NK-92 (cell line): ENCODE measurements around the gene MRPL21.
"Not testable (repeated sequence)": the region's sequence is repeated elsewhere in the genome, so short reads cannot be mapped to it uniquely, and the experiment has no call there.

Experiments used
- DNase-seq: peaks from one replicate; lab custom pipeline; 2025; ENCODE audit not compliant: unreplicated experiment; lab: John Stamatoyannopoulos, UW

The MRPL21 gene

DNA sequence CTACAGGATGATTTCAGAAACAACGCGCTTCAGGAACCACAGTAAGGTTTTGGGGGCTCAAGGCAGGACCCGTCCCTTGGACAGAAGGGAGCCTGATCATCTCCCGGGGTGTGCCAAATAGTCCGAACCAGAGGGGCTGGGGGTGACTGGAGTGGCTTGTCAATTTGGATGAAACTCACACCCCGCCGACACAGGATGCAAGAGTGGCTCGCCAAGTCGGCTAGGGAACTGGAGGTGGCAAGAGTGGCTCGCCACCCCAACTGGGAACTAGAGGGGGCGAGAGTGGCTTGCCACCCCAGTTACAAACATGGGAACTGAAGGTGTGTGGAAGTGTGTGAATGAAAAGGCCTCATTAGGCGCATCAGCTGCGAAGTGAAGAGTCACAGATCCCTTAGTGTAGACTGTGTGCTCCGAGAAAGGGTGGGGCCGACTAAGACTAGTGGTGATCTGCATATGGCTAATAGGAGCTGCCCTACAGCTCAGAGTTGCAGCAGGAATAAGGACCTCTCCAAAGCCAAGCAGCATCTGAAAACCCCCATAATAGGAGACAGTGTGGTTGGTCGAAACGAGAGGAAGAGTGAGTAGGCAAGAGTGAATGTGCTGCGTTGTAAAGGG, 35.3 kb downstream of the MRPL21 start:
- no peak for DNase-seq

DNA sequence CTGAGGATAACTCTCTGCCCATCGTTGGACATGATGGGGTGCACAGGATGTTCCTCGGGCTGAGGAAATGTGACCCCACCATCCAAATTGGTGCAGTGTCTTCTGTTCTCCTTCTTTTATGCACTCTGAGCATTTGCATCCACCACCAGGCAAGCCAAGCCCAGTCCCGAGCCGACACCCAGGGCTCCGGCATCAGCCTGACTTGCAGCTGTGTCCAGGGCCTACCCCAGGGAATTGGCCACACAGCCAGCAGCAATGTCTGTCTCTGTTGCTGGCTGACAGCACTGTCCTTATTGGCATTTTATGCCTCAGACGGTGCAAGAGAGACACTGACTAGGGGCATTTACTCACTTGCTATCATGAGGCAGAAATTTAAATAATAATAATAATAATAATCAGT, 36.6 kb downstream of the MRPL21 start:
- DNase-seq = no peak

DNA sequence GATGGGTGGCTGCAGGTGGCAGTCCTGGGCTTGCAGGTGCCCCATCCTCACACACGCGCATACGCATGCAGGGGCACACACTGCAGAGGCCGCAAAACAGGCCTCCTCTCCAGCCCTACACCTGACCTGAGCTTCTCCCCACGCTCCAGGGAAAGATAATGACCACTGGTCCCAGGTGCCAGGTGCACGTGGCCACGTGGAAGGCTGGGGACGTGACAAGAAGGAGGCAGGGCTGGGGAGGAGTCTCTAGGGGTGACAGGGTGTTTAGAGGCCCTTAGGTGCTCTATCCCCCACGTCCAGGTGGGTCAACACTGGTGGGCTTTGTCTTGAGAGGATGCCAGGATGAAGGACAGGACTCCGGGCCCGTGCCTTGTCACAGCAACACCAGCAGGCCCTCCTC, 38.4 kb downstream of the MRPL21 start:
- DNase-seq = no peak

DNA sequence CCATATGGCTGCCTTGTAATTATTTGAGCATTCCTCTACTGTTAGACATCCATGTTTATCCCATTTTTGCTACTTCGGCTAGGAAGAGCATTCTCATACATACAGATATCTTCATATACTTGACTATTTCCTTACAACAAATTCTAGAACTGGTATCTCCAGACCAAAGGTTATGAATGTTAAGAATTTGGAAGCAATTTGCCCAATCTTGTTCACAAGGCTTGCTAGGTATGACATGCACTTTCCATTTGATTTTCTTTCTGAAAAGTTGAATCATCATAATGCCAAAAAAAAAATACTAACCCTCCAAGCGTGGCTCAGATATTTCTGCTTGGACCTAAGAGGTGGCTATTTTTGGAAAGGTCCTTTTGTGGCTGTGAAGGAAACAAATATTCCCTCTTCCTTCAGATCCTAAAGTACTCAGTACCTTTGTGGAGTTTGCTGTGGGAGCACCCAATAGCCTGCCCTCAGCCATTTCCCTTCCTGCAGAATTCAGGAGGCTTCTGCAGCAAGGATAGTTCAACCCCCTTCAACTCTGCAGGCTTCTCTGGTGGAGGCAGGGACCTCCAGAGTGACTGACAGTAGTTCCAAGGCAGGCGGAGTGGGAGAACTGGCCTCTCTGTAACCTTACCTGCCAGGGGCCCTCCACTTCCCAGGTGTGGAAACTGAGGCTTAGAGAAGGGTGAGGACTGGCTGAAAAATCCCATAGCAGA, 39.9 kb downstream of the MRPL21 start:
- DNase-seq = no peak

DNA sequence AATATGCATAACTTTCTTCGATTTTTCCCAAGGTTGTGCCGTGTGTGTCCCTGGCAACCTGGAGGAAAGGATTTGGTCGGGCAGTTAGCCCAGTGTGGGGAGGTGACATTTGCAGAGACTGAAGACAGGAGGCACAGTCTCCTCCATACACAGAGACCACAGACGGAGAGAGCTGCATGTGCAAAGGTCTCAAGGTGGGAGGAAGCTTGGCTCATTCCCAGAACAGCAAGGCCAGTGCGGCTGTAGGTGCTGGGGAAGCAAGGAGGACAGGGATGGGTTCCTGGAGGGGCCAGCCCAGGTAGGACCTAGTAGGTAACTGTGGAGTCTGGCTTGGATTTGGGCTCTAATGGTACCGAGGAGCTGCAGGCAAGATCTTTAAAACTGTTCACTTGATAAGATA, 41.2 kb downstream of the MRPL21 start:
- DNase-seq = no peak

DNA sequence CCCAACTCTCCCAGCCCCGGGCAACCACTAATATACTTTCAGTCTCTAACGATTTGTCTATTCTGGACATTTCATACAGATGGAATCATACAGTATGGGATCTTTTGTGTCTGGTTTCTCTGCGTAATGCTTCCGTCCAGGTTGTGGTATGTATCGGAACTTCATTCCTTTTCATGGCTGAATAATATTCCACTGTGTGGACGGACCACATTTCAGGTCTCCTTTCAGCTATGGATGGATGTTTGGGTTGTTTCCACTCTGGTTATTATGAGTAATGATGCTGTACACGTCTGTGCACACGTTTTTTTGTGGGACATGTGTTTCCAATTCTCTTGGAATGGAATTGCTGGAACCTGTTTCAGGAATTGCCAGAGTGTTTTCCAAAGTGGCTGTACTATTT, 44.5 kb downstream of the MRPL21 start:
- no peak for DNase-seq

DNA sequence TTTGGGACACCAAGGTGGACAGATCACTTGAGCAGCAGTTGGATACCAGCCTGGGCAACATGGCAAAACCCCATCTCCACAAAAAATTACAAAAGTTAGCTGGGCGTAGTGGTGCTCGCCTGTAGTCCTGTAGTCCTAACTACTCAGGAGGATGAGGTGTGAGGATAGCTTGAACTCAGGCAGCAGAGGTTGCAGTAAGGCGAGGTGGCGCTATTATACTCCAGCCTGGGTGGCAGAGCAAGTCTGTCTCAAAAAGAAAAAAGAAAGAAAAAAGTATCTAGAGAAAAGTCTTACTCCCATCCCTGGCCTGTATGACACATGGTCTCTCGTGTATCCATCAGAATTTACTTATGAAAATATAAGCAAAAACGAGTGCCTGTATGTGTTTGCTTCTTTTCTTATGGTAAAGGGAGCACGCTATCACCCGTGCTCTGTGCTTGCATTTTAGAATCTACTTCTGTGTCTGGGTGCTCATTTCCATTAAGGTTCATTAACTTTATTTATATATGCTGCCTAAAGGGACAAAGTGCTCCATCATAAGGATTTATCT, 46.5 kb downstream of the MRPL21 start:
- no peak for DNase-seq

DNA sequence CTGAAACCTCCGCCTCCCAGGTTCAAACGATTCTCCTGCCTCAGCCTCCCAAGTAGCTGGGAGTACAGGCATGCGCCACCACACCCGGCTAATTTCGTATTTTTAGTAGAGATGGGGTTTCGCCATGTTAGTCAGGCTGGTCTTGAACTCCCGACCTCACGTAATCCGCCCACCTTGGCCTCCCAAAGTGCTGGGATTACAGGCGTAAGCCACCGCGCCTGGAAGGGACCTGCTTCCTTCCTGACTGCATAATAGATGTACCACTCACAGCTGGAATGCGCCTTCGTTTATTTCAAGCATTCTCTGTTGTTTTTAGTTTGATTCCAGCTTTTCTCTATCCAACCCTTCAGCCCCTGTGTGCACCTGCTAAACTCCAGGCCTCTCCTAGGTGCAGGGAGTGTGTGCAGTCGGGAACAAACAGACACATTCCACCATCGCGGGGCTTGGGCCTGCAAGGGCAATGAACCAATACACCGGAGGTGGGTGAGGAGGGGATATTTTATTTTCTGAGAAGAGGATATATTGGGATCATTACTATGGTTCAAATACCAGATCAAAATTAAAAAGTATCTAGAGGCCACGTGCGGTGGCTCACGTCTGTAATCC, 47.1 kb downstream of the MRPL21 start:
- not testable (repeated sequence) for DNase-seq

DNA sequence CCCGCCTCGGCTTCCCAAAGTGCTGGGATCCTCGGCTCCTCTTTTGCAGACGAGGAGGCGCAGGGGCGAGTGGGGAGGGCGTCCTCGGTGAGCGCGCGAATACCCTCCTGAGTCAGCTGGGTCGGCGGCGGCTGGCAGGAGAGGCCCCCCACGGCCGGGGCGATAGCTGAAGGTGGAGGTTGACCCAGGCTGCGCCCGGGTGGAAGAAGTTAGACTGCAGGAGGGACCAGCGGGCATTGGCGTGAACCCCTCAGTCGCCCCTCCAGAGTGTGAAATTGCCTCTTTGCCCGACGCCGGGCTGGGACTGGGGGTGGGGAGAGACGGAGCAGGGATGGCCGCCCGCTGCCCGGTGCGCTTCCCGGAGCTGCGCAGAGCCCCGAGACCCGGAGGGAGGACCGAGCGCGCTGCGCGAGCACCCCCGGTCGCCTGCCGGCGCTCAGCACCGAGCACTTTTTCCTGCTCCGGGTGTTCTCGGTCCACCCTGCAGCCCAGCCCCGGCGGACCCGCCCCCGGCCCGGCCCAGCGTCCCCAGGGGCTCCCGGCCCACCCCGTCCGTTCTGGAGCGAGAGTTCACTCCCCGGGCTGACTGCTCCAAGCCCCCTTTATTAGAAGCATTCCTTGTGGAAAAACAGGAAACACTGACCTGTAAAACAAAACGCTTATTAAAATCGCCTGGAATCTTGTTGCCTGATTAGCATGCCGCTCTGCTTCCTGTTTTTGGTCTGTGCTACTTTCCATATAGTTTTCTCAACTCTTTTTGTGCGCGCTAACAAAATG, 48.2 kb downstream of the MRPL21 start:
- DNase-seq = no peak

DNA sequence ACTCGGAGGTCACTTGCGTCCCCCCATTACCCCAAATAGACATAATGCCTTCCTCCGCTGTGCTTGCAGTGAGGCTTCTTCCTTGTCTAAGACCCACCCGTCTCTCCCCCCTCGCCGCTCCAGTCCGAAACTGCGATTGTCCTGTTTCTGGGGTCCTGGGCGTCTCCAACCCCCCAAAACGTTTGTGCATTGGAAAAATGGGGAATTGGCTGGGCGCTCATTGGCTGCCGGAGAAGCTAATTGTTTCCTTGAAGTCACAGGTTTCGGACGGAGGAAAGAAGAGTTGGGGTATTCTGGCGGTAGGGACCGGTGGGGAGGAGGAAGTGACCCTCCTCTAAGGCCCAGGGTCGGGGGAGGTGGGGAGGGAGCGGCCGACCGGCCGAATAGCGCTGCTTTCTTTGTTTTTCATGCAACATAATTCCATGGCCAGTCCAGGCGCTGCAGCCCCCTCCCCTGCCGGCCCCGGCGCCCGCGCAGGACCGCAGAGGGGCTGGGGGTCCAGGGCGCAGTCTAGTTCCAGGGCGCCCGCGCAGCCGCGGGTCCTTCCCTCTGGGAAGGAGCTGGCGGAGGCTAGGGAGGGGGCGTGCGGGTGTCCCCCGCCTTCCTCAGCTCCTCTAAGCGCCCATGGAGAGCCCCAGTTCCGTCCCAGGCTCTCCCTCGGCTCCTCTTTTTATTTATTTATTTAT, 49.2 kb downstream of the MRPL21 start:
- no peak for DNase-seq

DNA sequence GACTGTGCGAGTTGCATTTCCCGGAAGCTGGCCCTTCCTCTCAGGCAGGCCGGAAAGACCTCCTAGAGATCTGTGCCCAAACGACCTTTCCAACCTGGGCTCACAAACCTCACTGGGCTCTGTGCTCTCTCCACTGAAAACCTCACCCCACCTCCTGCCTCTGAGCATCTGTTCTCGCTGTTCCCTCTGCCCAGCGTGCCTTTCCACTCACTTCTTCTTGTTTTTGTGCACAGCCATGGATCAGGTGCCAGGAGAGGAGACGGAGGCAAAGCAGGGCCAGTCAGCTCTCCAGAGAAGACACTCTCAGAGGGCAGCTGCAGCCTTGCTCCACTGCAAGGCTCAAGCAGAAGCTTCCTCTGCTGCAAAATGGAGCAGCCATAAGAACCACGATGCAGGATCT, 51.0 kb downstream of the MRPL21 start:
- no peak for DNase-seq

DNA sequence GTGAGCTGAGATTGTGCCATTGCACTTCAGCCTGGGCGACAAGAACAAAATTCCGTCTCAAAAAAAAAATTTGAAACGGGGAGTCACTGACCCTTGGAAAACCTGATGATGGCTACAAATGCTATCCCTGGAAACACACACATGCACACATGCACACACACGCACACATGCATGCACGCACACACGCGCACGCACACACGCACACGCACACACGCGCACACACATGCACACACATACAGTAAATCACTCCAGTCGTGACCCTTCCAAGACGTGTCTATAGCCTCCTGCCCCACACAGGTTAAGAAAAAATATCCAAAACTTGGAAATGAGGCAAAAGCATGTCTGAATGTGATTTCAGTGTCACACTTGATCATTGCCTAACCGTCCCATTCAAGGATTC, 55.2 kb downstream of the MRPL21 start:
- no peak for DNase-seq

DNA sequence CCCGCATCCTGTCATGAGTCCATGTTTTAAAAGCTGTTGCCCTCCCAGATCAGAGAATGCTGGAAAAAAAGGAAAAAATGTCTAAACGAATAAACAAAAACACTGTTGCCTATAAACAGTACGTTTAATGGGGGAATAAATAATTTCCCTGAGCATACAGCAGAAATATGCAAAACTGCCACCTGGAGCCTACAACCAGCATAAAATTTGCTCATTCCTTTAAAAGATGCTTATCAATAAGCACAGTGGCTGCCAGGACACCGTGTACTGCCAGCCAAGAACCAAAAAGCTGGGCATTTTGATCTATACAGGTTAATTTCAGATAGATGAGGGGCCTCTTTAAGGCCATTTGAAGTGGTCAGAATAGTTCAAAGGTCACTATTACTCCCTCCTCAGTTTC, 56.2 kb downstream of the MRPL21 start:
- DNase-seq = no peak

DNA sequence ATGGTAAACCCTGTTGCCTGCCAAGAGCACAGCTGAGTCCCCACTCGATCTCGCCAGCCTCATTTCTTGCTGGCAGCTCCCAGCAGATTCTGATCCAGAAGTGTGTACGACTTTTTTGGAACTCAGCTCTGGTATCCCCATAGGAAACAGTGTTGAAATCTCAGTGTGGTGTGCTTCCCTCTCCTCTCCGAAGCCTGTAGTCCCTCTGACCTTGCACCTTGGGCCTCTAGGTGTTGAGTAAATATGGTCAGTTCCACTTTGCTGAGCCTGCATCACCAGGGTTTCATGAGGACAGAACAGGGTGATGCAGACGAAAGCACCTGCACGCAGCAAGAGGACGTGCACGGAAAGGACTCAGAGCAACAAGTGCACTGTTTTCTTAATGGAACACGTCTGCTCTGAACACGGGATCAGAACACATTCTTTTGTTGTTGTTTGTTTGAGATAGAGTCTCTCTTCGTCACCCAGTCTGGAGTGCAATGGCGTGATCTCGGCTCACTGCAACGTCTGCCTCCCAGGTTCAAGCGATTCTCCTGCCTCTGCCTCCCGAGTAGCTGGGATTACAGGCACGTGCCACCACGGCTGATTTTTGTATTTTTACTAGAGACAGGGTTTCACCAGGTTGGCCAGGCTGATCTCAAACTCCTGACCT, 58.2 kb downstream of the MRPL21 start:
- no peak for DNase-seq

DNA sequence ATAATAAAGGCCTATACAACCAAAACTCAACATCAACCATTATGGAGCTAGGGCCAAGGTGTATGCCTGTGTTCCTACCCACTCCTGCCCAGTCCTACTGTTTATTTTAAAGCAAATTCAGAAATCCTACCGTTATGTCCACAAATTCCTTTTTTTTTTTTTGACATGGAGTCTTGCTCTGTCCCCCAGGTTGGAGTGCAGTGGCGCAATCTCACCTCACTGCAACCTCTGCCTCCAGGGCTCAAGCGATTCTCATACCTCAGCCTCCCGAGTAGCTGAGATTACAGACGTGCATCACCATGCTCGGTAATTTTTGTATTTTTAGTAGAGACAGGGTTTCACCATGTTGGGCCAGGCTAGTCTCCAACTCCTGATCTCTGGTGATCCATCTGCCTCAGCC, 58.8 kb downstream of the MRPL21 start:
- DNase-seq = no peak

DNA sequence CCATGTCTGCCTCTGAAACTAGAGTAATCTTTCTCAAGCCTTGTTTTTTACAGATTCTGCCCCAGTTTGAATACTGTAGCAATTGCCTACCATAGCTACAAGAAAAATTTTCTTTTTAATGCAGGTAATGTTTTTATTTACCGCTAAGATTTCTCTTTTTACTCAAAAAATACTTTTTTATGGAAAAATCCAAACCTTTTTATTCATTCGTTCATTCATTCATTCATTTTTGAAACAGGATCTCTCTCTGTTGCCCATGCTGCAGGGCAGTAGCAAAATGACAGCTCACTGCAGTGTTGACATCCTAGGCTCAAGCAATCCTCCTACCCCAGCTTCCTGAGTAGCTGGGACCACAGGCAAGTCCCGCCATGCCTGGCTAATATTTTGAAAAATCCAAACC, 59.3 kb downstream of the MRPL21 start:
- DNase-seq = no peak

DNA sequence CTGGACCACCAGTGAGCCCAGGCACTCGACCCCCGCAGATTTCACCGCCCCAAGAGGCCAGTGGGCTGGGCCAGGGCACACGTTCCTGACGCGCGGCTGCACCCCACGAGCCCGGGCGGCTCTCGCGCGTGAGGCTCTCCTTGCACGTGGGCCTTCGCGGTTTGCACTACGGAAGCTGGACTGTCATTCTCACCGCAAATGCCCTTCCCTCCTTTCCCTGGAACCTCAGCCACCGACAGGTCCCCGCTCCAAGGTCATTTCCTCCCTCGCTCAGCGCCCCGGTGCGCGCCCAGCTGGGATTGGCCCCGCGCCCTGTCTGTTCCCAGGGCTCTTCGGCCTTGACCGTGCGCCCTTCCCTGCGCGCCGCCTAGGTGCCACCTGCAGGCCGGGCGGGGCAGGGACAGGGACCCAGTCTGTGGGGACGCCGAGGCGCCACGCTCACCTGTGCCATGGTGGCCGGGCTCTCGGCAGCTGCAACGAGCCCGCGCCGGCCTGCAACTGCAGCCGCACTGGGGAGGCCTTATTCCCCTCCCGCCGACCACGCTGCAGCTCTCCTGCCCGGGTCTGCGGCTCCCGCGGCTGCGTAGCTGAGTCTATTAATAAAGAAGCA, 59.8 kb downstream of the MRPL21 start:
- DNase-seq = no peak

DNA sequence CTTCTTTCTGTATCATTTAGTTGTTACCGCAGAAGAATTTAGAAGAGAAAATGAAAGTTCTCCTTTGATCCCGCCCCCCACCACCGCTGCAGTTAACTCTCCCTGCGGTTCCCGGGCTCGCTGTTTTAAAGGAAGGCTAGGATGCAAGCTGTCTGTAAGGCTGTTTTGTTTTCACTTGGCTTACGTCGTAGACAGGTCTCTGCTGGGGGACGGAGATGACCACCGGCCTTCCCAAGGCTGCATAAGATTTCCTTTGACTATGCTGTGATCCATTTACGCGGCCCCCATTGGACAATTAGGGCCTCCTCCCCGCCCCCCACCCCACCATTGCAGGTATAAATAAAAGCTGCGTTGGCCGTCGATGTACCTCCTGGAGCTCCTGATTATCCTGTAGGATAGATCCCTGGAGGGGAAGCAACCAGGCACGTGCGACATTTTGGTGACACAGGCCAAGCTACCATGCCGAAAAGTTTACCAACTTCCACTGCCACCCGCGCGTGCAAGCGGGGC, 60.5 kb downstream of the MRPL21 start:
- no peak for DNase-seq

DNA sequence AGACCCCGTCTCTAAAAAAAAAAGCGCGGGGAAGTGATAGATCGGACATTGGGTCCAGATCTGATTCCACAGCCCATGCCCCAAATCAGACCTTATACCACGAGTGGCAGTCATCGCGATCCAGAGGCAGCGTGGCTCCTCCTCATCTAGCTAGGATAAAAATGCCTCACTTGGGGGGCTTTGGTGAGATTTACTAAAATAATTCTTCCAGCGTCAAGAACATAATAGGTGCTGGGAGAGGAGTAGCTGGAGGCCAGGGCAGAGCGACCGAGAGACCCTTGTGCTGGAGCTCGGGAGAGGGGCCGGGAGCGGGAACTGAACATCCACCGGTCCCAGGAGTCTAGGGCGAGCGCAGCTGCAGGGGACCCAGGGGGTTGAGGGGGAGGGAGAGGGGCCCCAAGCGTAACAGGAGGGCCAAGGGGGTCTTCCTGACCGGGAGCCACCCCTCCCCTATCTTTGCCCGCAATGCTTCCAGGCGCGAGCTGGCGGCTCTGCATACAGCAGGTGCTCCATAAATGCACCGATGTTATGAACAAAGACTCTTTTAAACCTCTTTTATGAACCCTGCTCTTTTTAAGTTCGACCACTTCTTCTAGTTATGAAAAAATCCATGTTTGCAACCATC, 61.1 kb downstream of the MRPL21 start:
- no peak for DNase-seq
